Measurements from ENCODE around the gene PCGF3.

PCGF3 gene

DNA sequence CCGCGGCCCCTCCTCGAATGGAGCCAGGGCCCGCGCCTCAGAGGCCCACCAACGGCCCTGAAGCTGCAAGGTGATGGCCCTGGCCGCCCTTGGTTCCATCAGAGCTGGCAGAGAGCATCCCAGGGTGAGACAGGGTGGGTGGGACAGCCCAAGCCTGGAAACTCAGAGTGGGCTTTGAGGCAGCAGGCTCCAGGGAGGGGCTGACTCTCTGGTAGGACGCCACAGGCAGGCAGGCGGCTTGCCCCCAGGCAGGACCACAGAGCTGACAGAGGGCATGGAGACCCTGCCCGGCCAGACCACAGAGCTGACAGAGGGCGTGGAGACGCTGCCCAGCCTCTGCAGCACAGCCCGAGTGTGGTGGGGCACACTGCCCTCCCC is 26.5 kb upstream of the PCGF3 start:
- no peak overlapping the region for H3K27ac ChIP-seq (ENCODE audit: low read length)
- no peak overlapping the region for H3K9ac ChIP-seq (ENCODE audit: low read length in 2 of 2)
- H3K9me3 ChIP-seq (ENCODE audit: control insufficient read depth in 2 of 2, low read length in 2 of 2): no peaks in the 10 kb centered on the region
- H3K4me1 ChIP-seq (ENCODE audit: control insufficient read depth, insufficient read depth, low read length): peaks cover 30% of the 10 kb centered on the region
- H3K36me3 ChIP-seq (ENCODE audit: control insufficient read depth in 2 of 2, insufficient read depth in 2 of 2, low read length in 2 of 2): no peaks in the 10 kb centered on the region
- peaks cover 30% of the 10 kb centered on the region in 2 donors for H3K27me3 ChIP-seq (ENCODE audit: control insufficient read depth in 1 of 2, insufficient read depth in 2 of 2, low read length in 2 of 2)
- H3K4me3 ChIP-seq (ENCODE audit: low read length in 2 of 2): no peak overlapping the region

GRCh38 chr4:679629-680028 is 26.0 kb upstream of the PCGF3 start:
- Histone ChIP-seq H3K27ac (ENCODE audit: low read length) (no peak overlapping the region), H3K36me3 (ENCODE audit: control insufficient read depth in 2 of 2, insufficient read depth in 2 of 2, low read length in 2 of 2) (no peaks in the 10 kb centered on the region), H3K4me3 (ENCODE audit: low read length in 2 of 2) (no peak overlapping the region), H3K27me3 (ENCODE audit: control insufficient read depth in 1 of 2, insufficient read depth in 2 of 2, low read length in 2 of 2) (peaks cover 30% of the 10 kb centered on the region in 2 donors), H3K9me3 (ENCODE audit: control insufficient read depth in 2 of 2, low read length in 2 of 2) (no peaks in the 10 kb centered on the region), H3K4me1 (ENCODE audit: control insufficient read depth, insufficient read depth, low read length) (peaks cover 30% of the 10 kb centered on the region), H3K9ac (ENCODE audit: low read length in 2 of 2) (no peak overlapping the region)

DNA sequence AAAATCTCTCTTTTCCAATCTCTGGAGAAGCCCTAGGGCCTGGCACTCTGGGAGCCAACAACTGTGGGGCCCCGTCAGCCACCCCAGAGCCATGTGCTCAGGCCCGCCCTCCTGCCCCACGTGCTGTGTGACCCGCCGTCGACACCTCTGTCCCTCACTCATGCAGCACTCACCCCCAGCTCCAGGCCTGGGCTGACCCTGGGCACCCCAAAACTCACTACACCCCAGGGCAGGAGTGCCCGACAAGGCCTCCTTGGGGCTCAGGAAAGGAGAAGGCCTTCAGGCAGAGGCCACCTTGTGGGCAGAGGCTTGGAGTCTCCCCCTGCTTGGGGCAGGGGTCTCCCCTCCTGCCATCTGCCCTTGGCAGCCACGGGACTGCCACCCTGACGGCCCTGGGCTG is 25.5 kb upstream of the PCGF3 start:
- peaks cover 30% of the 10 kb centered on the region in 2 donors for H3K27me3 ChIP-seq (ENCODE audit: control insufficient read depth in 1 of 2, insufficient read depth in 2 of 2, low read length in 2 of 2)
- H3K9ac ChIP-seq (ENCODE audit: low read length in 2 of 2): no peak overlapping the region
- no peak overlapping the region for H3K4me3 ChIP-seq (ENCODE audit: low read length in 2 of 2)
- no peaks in the 10 kb centered on the region for H3K9me3 ChIP-seq (ENCODE audit: control insufficient read depth in 2 of 2, low read length in 2 of 2)
- peaks cover 26% of the 10 kb centered on the region for H3K4me1 ChIP-seq (ENCODE audit: control insufficient read depth, insufficient read depth, low read length)
- no peak overlapping the region for H3K27ac ChIP-seq (ENCODE audit: low read length)
- no peaks in the 10 kb centered on the region for H3K36me3 ChIP-seq (ENCODE audit: control insufficient read depth in 2 of 2, insufficient read depth in 2 of 2, low read length in 2 of 2)

DNA sequence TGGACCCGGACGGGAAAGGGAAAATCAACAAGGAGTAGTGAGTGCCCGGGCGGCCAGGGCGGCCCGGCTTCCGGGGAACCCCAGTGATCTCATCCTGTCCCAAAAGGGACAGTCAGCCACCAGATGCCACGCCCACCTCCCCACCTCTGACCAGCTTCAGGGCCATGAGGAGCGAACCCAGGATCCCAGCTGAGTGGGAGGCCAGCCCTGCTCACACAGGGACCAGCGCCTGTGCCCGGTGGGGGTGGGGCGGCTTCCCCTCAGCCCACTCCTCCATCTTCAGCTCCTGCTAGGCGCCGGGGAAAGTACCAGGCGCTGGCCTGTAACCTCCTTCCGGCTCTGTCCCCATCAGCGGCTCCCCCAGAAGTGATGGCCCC is 25.1 kb upstream of the PCGF3 start:
- no peak overlapping the region for H3K27ac ChIP-seq (ENCODE audit: low read length)
- H3K4me1 ChIP-seq (ENCODE audit: control insufficient read depth, insufficient read depth, low read length): peaks cover 22% of the 10 kb centered on the region
- no peaks in the 10 kb centered on the region for H3K36me3 ChIP-seq (ENCODE audit: control insufficient read depth in 2 of 2, insufficient read depth in 2 of 2, low read length in 2 of 2)
- H3K27me3 ChIP-seq (ENCODE audit: control insufficient read depth in 1 of 2, insufficient read depth in 2 of 2, low read length in 2 of 2): peaks cover 30% of the 10 kb centered on the region in 2 donors
- no peaks in the 10 kb centered on the region for H3K9me3 ChIP-seq (ENCODE audit: control insufficient read depth in 2 of 2, low read length in 2 of 2)
- peak overlapping the region; percentile 8 to 63 for H3K4me3 ChIP-seq (ENCODE audit: low read length in 2 of 2)
- H3K9ac ChIP-seq (ENCODE audit: low read length in 2 of 2): no peak overlapping the region

DNA sequence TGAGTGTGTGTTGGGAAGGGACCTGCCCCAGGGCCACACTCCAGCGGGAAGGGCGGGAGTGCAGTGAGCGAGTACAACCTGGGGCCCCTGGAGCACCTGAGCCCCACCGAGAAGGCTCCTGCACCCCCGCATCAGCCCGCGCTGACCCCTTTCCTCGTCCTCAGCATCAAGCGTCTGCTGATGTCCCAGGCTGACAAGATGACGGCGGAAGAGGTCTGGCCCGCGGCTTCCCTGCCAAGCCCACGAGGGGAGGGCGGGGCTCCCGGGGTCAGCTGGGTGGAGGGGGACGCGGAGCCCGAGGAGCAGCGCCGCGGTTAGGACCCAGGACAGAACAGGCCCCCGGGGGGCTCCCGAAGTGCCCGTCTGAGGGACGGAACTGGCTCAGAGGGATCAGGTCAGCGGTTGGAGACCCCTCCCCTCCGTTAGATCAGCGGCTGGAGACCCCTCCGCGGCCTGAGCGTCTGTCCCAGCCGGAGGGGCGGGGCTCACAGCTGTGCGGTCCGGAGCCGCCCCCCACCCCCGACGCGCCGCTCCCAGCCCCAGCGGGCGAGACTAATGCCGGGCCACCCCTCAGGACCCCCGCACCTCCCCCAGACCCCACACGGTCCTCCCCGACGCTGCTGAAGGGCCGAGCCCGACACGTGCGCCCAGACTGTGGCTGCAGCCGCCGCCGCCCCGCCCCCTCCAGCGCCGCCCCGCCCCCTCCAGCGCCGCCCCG is 24.5 kb upstream of the PCGF3 start:
- no peaks in the 10 kb centered on the region for H3K9me3 ChIP-seq (ENCODE audit: control insufficient read depth in 2 of 2, low read length in 2 of 2)
- H3K27me3 ChIP-seq (ENCODE audit: control insufficient read depth in 1 of 2, insufficient read depth in 2 of 2, low read length in 2 of 2): peaks cover 30% of the 10 kb centered on the region in 2 donors
- H3K4me1 ChIP-seq (ENCODE audit: control insufficient read depth, insufficient read depth, low read length): peaks cover 19% of the 10 kb centered on the region
- H3K9ac ChIP-seq (ENCODE audit: low read length in 2 of 2): no peak overlapping the region
- H3K4me3 ChIP-seq (ENCODE audit: low read length in 2 of 2): peak overlapping the region; percentile 8 to 63
- no peak overlapping the region for H3K27ac ChIP-seq (ENCODE audit: low read length)
- H3K36me3 ChIP-seq (ENCODE audit: control insufficient read depth in 2 of 2, insufficient read depth in 2 of 2, low read length in 2 of 2): no peaks in the 10 kb centered on the region

GRCh38 chr4:681736-682451 is 23.7 kb upstream of the PCGF3 start:
- Histone ChIP-seq H3K27me3 (ENCODE audit: control insufficient read depth in 1 of 2, insufficient read depth in 2 of 2, low read length in 2 of 2) (peaks cover 30% of the 10 kb centered on the region in 2 donors), H3K27ac (ENCODE audit: low read length) (no peak overlapping the region), H3K4me3 (ENCODE audit: low read length in 2 of 2) (peak overlapping the region in 1 of 2 donors; percentile 44), H3K36me3 (ENCODE audit: control insufficient read depth in 2 of 2, insufficient read depth in 2 of 2, low read length in 2 of 2) (no peaks in the 10 kb centered on the region), H3K4me1 (ENCODE audit: control insufficient read depth, insufficient read depth, low read length) (peaks cover 23% of the 10 kb centered on the region), H3K9me3 (ENCODE audit: control insufficient read depth in 2 of 2, low read length in 2 of 2) (no peaks in the 10 kb centered on the region), H3K9ac (ENCODE audit: low read length in 2 of 2) (no peak overlapping the region)

GRCh38 chr4:682490-683172 is 23.0 kb upstream of the PCGF3 start:
- no peaks in the 10 kb centered on the region for H3K36me3 ChIP-seq (ENCODE audit: control insufficient read depth in 2 of 2, insufficient read depth in 2 of 2, low read length in 2 of 2)
- H3K27me3 ChIP-seq (ENCODE audit: control insufficient read depth in 1 of 2, insufficient read depth in 2 of 2, low read length in 2 of 2): peaks cover 30% of the 10 kb centered on the region in 2 donors
- no peak overlapping the region for H3K9ac ChIP-seq (ENCODE audit: low read length in 2 of 2)
- H3K27ac ChIP-seq (ENCODE audit: low read length): no peak overlapping the region
- peaks cover 28% of the 10 kb centered on the region for H3K4me1 ChIP-seq (ENCODE audit: control insufficient read depth, insufficient read depth, low read length)
- no peak overlapping the region for H3K4me3 ChIP-seq (ENCODE audit: low read length in 2 of 2)
- no peaks in the 10 kb centered on the region for H3K9me3 ChIP-seq (ENCODE audit: control insufficient read depth in 2 of 2, low read length in 2 of 2)

- Histone ChIP-seq H3K9me3 (ENCODE audit: control insufficient read depth in 2 of 2, low read length in 2 of 2) (no peaks in the 10 kb centered on the region), H3K4me1 (ENCODE audit: control insufficient read depth, insufficient read depth, low read length) (peaks cover 35% of the 10 kb centered on the region), H3K27me3 (ENCODE audit: control insufficient read depth in 1 of 2, insufficient read depth in 2 of 2, low read length in 2 of 2) (peaks cover 28% of the 10 kb centered on the region in 2 donors), H3K9ac (ENCODE audit: low read length in 2 of 2) (no peak overlapping the region), H3K27ac (ENCODE audit: low read length) (no peak overlapping the region), H3K4me3 (ENCODE audit: low read length in 2 of 2) (no peak overlapping the region), H3K36me3 (ENCODE audit: control insufficient read depth in 2 of 2, insufficient read depth in 2 of 2, low read length in 2 of 2) (no peaks in the 10 kb centered on the region)
Observed at GRCh38 chr4:683247-683897, 22.3 kb upstream of the PCGF3 start.

DNA sequence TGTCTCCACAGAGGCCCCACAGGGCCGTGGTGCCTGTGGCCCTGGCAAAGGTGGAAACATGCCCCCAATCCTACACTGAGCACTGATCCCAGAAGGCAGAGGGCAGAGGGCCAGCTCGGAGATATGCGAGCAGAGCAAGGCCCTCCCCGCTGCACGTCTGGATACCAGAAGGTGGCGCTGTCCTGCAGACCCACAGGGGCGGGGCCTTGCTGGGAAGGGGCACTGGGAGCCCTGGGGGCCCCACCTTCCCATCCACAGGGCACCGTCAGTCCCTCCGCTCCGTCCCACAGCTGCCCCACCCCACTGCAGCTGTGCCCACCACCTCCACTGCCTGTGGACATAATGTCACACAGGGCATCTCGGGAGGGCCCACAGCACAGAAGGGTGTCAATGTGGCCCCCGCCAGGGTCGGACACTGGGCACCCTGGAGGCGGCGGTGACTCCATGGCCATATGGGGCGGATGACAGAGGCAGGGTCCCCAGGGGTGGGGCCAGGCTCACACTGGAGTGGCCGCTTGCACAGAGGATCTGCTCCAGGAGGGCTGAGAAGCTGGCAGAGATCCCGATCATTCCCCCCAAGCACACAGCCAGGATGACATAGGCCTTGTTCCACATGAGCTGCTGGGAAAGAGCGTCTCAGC is 21.5 kb upstream of the PCGF3 start:
- Histone ChIP-seq H3K27ac (ENCODE audit: low read length) (no peak overlapping the region), H3K27me3 (ENCODE audit: control insufficient read depth in 1 of 2, insufficient read depth in 2 of 2, low read length in 2 of 2) (peaks cover 26 to 30% of the 10 kb centered on the region in 2 donors), H3K4me1 (ENCODE audit: control insufficient read depth, insufficient read depth, low read length) (peaks cover 40% of the 10 kb centered on the region), H3K4me3 (ENCODE audit: low read length in 2 of 2) (no peak overlapping the region), H3K9ac (ENCODE audit: low read length in 2 of 2) (no peak overlapping the region), H3K9me3 (ENCODE audit: control insufficient read depth in 2 of 2, low read length in 2 of 2) (no peaks in the 10 kb centered on the region), H3K36me3 (ENCODE audit: control insufficient read depth in 2 of 2, insufficient read depth in 2 of 2, low read length in 2 of 2) (no peaks in the 10 kb centered on the region)

- Histone ChIP-seq H3K4me3 (ENCODE audit: low read length in 2 of 2) (no peak overlapping the region), H3K9me3 (ENCODE audit: control insufficient read depth in 2 of 2, low read length in 2 of 2) (no peaks in the 10 kb centered on the region), H3K9ac (ENCODE audit: low read length in 2 of 2) (no peak overlapping the region), H3K4me1 (ENCODE audit: control insufficient read depth, insufficient read depth, low read length) (peaks cover 46% of the 10 kb centered on the region), H3K27me3 (ENCODE audit: control insufficient read depth in 1 of 2, insufficient read depth in 2 of 2, low read length in 2 of 2) (peaks cover 19 to 29% of the 10 kb centered on the region in 2 donors), H3K36me3 (ENCODE audit: control insufficient read depth in 2 of 2, insufficient read depth in 2 of 2, low read length in 2 of 2) (no peaks in the 10 kb centered on the region), H3K27ac (ENCODE audit: low read length) (no peak overlapping the region)
Observed at GRCh38 chr4:684623-685327, 20.9 kb upstream of the PCGF3 start.
